K562 (cell line): ENCODE data around the gene CHAF1A.

Experiments
- TF ChIP-seq, protein P1 (sequence below): IDR thresholded peaks from 2 replicates; pipeline ENCODE4 v1.6.1; 2014; ENCODE audit warnings: antibody characterized with exemption
- TF ChIP-seq, protein P2 (sequence below): fragments of 450-650 bp; formaldehyde crosslinking; IDR thresholded peaks from 2 replicates; pipeline ENCODE4 v1.4.0; 2020; ENCODE audit warnings: mild to moderate bottlenecking, mixed read lengths

DNA sequence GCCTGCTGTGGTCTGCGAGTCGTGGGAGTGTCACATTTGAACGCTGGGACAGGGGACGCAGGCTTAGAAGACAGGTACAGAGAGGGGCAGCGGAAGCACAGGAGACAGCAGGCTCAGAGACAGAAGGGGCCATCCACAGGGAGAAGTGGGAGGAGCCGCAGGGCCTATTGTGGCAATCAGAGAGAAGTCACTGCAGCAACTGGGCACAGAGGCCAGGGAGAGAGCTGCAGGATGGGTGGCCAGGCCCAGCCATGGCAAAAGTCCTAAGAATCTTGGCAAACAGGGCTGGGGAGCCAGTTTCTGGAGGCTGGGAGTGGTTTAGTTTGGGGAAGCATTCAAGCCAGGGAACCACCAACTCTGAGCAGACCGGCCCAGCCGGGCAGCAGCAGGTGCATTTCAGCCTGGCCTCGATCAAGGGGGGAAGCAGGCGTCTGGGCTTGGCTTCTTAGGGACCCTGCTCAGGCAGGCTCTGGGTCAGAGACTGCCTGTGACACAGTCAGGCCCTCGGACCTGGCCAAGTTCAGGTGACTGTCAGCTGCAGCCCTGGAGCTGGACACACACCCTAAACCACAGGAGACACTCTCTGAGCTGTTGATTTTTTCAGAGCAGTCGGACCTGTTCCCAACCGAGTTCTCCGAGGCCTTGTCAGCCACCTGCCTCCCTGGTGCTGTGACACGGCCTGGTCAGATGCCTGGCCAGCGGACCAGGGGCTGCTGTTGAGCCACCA lies 13.9 kb upstream of the CHAF1A start:
- TF ChIP-seq, protein P1, sequence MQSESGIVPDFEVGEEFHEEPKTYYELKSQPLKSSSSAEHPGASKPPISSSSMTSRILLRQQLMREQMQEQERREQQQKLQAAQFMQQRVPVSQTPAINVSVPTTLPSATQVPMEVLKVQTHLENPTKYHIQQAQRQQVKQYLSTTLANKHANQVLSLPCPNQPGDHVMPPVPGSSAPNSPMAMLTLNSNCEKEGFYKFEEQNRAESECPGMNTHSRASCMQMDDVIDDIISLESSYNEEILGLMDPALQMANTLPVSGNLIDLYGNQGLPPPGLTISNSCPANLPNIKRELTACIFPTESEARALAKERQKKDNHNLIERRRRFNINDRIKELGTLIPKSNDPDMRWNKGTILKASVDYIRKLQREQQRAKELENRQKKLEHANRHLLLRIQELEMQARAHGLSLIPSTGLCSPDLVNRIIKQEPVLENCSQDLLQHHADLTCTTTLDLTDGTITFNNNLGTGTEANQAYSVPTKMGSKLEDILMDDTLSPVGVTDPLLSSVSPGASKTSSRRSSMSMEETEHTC: no peak
- TF ChIP-seq, protein P2, sequence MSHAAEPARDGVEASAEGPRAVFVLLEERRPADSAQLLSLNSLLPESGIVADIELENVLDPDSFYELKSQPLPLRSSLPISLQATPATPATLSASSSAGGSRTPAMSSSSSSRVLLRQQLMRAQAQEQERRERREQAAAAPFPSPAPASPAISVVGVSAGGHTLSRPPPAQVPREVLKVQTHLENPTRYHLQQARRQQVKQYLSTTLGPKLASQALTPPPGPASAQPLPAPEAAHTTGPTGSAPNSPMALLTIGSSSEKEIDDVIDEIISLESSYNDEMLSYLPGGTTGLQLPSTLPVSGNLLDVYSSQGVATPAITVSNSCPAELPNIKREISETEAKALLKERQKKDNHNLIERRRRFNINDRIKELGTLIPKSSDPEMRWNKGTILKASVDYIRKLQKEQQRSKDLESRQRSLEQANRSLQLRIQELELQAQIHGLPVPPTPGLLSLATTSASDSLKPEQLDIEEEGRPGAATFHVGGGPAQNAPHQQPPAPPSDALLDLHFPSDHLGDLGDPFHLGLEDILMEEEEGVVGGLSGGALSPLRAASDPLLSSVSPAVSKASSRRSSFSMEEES (CRISPR knock-in tag): no peak
